ENCODE results near the gene POLN. TPM values are rescaled to one million over a fixed set of nuclear protein-coding genes. Genes with fewer than 3 reads are reported as not detected.

POLN gene
- total RNA-seq, 3 donors from 2014 or later (not counting 1 experiment from before 2014, with no cell fraction given) = 2.6 to 6.9 (median 3.3) TPM

GRCh38 chr4:2220016-2220630 lies 21.8 kb downstream of the POLN start:
- WGBS (ENCODE audit: insufficient coverage) = 16% methylated on average over 10 of the region's 10 CpGs
- H3K4me1 Mint-ChIP-seq = peaks cover 7 to 8% of the 10 kb centered on the region in 2 donors
- Histone ChIP-seq H3K4me1 (ENCODE audit: control insufficient read depth, insufficient read depth, low read length) (no peaks in the 10 kb centered on the region), H3K27ac (ENCODE audit: low read length) (no peak overlapping the region), H3K4me3 (ENCODE audit: low read length) (no peak overlapping the region), H3K27me3 (ENCODE audit: control insufficient read depth, insufficient read depth, low read length) (no peaks in the 10 kb centered on the region), H3K9me3 (ENCODE audit: control insufficient read depth, insufficient read depth, low read length) (no peaks in the 10 kb centered on the region), H3K36me3 (ENCODE audit: control insufficient read depth, insufficient read depth, low read length) (peaks cover 3% of the 10 kb centered on the region)
- TF ChIP-seq, protein P1, sequence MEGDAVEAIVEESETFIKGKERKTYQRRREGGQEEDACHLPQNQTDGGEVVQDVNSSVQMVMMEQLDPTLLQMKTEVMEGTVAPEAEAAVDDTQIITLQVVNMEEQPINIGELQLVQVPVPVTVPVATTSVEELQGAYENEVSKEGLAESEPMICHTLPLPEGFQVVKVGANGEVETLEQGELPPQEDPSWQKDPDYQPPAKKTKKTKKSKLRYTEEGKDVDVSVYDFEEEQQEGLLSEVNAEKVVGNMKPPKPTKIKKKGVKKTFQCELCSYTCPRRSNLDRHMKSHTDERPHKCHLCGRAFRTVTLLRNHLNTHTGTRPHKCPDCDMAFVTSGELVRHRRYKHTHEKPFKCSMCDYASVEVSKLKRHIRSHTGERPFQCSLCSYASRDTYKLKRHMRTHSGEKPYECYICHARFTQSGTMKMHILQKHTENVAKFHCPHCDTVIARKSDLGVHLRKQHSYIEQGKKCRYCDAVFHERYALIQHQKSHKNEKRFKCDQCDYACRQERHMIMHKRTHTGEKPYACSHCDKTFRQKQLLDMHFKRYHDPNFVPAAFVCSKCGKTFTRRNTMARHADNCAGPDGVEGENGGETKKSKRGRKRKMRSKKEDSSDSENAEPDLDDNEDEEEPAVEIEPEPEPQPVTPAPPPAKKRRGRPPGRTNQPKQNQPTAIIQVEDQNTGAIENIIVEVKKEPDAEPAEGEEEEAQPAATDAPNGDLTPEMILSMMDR (IDR thresholded peaks at IDR 0.05) = peak; percentile 88
- H3K36me3 Mint-ChIP-seq = no peaks in the 10 kb centered on the region
- H3K4me3 Mint-ChIP-seq = no peak overlapping the region
- H3K27ac Mint-ChIP-seq = peak overlapping the region in 1 of 2 donors; percentile 37
- H3K9me3 Mint-ChIP-seq = no peaks in the 10 kb centered on the region
- ATAC-seq (peak; percentile 91 to 99 (median 97)), DNase-seq (peak; percentile 70 to 90)
- intact Hi-C loops (cut with micrococcal nuclease) = loop anchor here (1.0 kb wide), 3 partner anchors 134 to 243 kb away; no protein-coding TSS in a partner anchor
- H3K27me3 Mint-ChIP-seq (ENCODE audit: low read depth in 2 of 2) = no peaks in the 10 kb centered on the region

DNA sequence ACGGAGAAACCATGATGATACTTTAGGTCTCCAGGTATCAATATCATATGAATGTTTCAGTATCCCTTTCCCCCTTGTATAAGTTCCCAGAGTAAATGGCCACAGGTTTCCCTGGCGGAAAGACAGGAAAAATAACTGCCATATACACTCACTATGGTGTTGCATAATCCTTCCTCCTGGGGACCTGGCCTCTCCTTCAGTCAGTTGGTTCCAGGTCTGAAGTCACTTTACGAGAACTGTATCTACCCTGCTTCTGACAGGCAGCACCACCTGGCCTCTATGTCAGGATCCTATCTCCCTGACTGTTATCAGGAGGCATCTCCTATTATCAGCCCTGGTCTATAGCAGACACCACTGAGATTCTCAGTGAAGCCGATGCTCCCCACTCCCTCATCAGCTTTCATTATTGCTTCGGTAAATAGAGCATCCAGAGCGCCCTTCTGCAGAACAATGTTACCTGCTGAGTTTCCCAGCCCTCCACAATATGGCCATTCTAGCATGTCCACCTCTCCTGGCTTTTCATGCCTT lies 22.6 kb downstream of the POLN start:
- intact Hi-C loops (cut with micrococcal nuclease) = no loop called here
- H3K4me3 Mint-ChIP-seq = no peak overlapping the region
- ATAC-seq = no peak

DNA sequence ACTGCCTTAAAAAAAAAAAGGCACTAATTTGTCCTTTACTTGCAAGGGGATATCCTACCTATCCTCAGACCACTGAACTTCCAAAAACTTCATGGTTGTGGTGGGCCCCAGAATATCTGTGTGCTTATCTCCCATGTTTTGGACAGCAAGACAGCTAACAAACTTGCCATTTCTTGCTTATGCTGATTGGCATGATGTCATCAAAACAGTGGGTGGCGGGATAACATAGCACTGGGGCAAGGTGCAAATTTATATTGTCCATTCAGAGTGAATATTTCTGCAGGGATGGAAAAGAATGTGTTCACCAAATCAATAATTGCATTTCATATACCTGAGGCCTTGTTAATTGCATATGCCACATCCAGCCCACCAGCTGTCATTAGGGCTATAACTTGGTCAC lies 23.5 kb downstream of the POLN start:
- Histone ChIP-seq H3K9me3 (ENCODE audit: control insufficient read depth, insufficient read depth, low read length) (no peaks in the 10 kb centered on the region), H3K4me3 (ENCODE audit: low read length) (no peak overlapping the region), H3K4me1 (ENCODE audit: control insufficient read depth, insufficient read depth, low read length) (no peaks in the 10 kb centered on the region), H3K27ac (ENCODE audit: low read length) (no peak overlapping the region), H3K27me3 (ENCODE audit: control insufficient read depth, insufficient read depth, low read length) (no peaks in the 10 kb centered on the region), H3K36me3 (ENCODE audit: control insufficient read depth, insufficient read depth, low read length) (peaks cover under 1% of the 10 kb centered on the region)
- TF ChIP-seq, protein P1 (IDR thresholded peaks at IDR 0.05) = no peak
- Mint-ChIP-seq H3K27ac (no peak overlapping the region), H3K4me1 (peaks cover 7 to 8% of the 10 kb centered on the region in 2 donors), H3K4me3 (no peak overlapping the region), H3K36me3 (no peaks in the 10 kb centered on the region), H3K27me3 (ENCODE audit: low read depth in 2 of 2) (no peaks in the 10 kb centered on the region), H3K9me3 (no peaks in the 10 kb centered on the region)
- intact Hi-C loops (cut with micrococcal nuclease) = no loop called here
- ATAC-seq (no peak), DNase-seq (no peak)
- WGBS (ENCODE audit: insufficient coverage) = 100% methylated on average over 1 of the region's 1 CpG

More for the DNA sequence above, 22.6 kb downstream of the POLN start:
- Histone ChIP-seq H3K27ac (ENCODE audit: low read length) (no peak overlapping the region), H3K4me1 (ENCODE audit: control insufficient read depth, insufficient read depth, low read length) (no peaks in the 10 kb centered on the region), H3K4me3 (ENCODE audit: low read length) (no peak overlapping the region), H3K9me3 (ENCODE audit: control insufficient read depth, insufficient read depth, low read length) (no peaks in the 10 kb centered on the region), H3K36me3 (ENCODE audit: control insufficient read depth, insufficient read depth, low read length) (peaks cover 3% of the 10 kb centered on the region), H3K27me3 (ENCODE audit: control insufficient read depth, insufficient read depth, low read length) (no peaks in the 10 kb centered on the region)
- TF ChIP-seq, protein P1 (IDR thresholded peaks at IDR 0.05) = no peak
- Mint-ChIP-seq H3K4me1 (peaks cover 7 to 8% of the 10 kb centered on the region in 2 donors), H3K9me3 (no peaks in the 10 kb centered on the region), H3K27me3 (ENCODE audit: low read depth in 2 of 2) (no peaks in the 10 kb centered on the region), H3K36me3 (no peaks in the 10 kb centered on the region), H3K27ac (no peak overlapping the region)
- DNase-seq = no peak
- WGBS (ENCODE audit: insufficient coverage) = 96% methylated on average over 6 of the region's 6 CpGs

Measured in natural killer cell (primary cell).